Measurements from ENCODE around the gene MGAT4A. TPM values are rescaled to one million over a fixed set of nuclear protein-coding genes. Genes with fewer than 3 reads are reported as not detected.
A peak's percentile ranks its signal among the peaks of the same experiment; 100 is the strongest.

MGAT4A gene
- total RNA-seq, result 10 to 100 TPM in 5 of 7 donors, 1 to 10 TPM in 2; 8.3 to 14.7 (median 13.6) TPM
- polyA plus RNA-seq, result 1 to 10 TPM; 3.9 to 9.5 TPM
- long read RNA-seq, donor 1, full-length matches to known transcripts, result 2 of 4 reads
- long read RNA-seq, donor 1, partial matches to known transcripts, result 0 of 4 reads
- long read RNA-seq, donor 1, other reads (novel, unspliced or antisense), result 2 of 4 reads
- long read RNA-seq, donor 2, full-length matches to known transcripts, result 3 of 3 reads
- long read RNA-seq, donor 2, partial matches to known transcripts, result 0 of 3 reads
- long read RNA-seq, donor 2, other reads (novel, unspliced or antisense), result 0 of 3 reads
- long read RNA-seq, donor 3, full-length matches to known transcripts, result 4 of 7 reads
- long read RNA-seq, donor 3, partial matches to known transcripts, result 0 of 7 reads
- long read RNA-seq, donor 3, other reads (novel, unspliced or antisense), result 3 of 7 reads

GRCh38 chr2:98731041-98731893 is at the start of gene MGAT4A:
MGAT4A (minus strand) TSS chr2:98731132; CDS start chr2:98726332, 4,800 bp downstream.
- no peak for TF ChIP-seq EP300 (IDR thresholded peaks at IDR 0.05)
- TF ChIP-seq POLR2A (IDR thresholded peaks at IDR 0.05), result no peak
- peak in 1 of 3 donors; percentile 16 for TF ChIP-seq CTCF (IDR thresholded peaks at IDR 0.05)
- WGBS, 3 donors, result 0 to 2% (median 2%) methylated on average over 21 to 107 of the region's 110 CpGs
- no peaks in the 10 kb centered on the region for H3K4me1 ChIP-seq (ENCODE audit: insufficient read depth)
- intact Hi-C loops (cut with DNase I), result loop anchor here in 1 of 4 donors (5.0 kb wide), 1 partner anchor 91 kb away; no protein-coding TSS in a partner anchor
- no peaks in the 10 kb centered on the region for H3K27me3 ChIP-seq
- peak within 1 kb of the TSS; percentile 64 to 72 for H3K27ac ChIP-seq
- peak within 1 kb of the TSS; percentile 88 for H3K4me3 ChIP-seq
- no peaks in the 10 kb centered on the region for H3K36me3 ChIP-seq
- H3K9me3 ChIP-seq, result no peaks in the 10 kb centered on the region
- DNase-seq, result peak; percentile 45 to 76 (median 70)

GRCh38 chr2:98778741-98779483 is 48.0 kb upstream of the MGAT4A start:
- TF ChIP-seq POLR2A (IDR thresholded peaks at IDR 0.05) (no peak), EP300 (IDR thresholded peaks at IDR 0.05) (no peak), CTCF (IDR thresholded peaks at IDR 0.05) (no peak)
- 72 to 80% (median 78%) methylated on average over 6 of the region's 6 CpGs for WGBS, 3 donors
- no peaks in the 10 kb centered on the region for H3K36me3 ChIP-seq
- intact Hi-C loops (cut with DNase I), result no loop called here
- no peak overlapping the region for H3K4me3 ChIP-seq
- H3K9me3 ChIP-seq, result no peaks in the 10 kb centered on the region
- no peaks in the 10 kb centered on the region for H3K4me1 ChIP-seq (ENCODE audit: insufficient read depth)
- H3K27ac ChIP-seq, result no peak overlapping the region
- H3K27me3 ChIP-seq, result no peaks in the 10 kb centered on the region
- DNase-seq, result no peak

GRCh38 chr2:98778151-98778550 is 47.2 kb upstream of the MGAT4A start:
- intact Hi-C loops (cut with DNase I), result no loop called here
- TF ChIP-seq CTCF (IDR thresholded peaks at IDR 0.05) (no peak), POLR2A (IDR thresholded peaks at IDR 0.05) (no peak), EP300 (IDR thresholded peaks at IDR 0.05) (no peak)
- no peaks in the 10 kb centered on the region for H3K36me3 ChIP-seq
- WGBS, 3 donors, result 56 to 70% (median 62%) methylated on average over 4 of the region's 4 CpGs
- no peak for DNase-seq
- H3K27me3 ChIP-seq, result no peaks in the 10 kb centered on the region
- H3K4me3 ChIP-seq, result no peak overlapping the region
- H3K9me3 ChIP-seq, result no peaks in the 10 kb centered on the region
- no peaks in the 10 kb centered on the region for H3K4me1 ChIP-seq (ENCODE audit: insufficient read depth)
- no peak overlapping the region for H3K27ac ChIP-seq

GRCh38 chr2:98777710-98778109 is 46.8 kb upstream of the MGAT4A start:
- WGBS, 3 donors, result 80 to 89% (median 86%) methylated on average over 1 of the region's 1 CpG
- Histone ChIP-seq H3K9me3 (no peaks in the 10 kb centered on the region), H3K27ac (no peak overlapping the region), H3K4me1 (ENCODE audit: insufficient read depth) (no peaks in the 10 kb centered on the region), H3K36me3 (no peaks in the 10 kb centered on the region), H3K4me3 (no peak overlapping the region), H3K27me3 (no peaks in the 10 kb centered on the region)
- TF ChIP-seq EP300 (IDR thresholded peaks at IDR 0.05) (no peak), CTCF (IDR thresholded peaks at IDR 0.05) (no peak), POLR2A (IDR thresholded peaks at IDR 0.05) (no peak)
- intact Hi-C loops (cut with DNase I), result no loop called here
- DNase-seq, result no peak
